ENCODE data around the gene ADAM8. TPM values are rescaled to one million over a fixed set of nuclear protein-coding genes. Genes with fewer than 3 reads are reported as not detected.
A peak's percentile ranks its signal among the peaks of the same experiment; 100 is the strongest.

The ADAM8 gene
- total and polyA plus RNA-seq, 2 of the 4 experiments (the other 2 are of a cell fraction): under 0.01 to 0.74 TPM

DNA sequence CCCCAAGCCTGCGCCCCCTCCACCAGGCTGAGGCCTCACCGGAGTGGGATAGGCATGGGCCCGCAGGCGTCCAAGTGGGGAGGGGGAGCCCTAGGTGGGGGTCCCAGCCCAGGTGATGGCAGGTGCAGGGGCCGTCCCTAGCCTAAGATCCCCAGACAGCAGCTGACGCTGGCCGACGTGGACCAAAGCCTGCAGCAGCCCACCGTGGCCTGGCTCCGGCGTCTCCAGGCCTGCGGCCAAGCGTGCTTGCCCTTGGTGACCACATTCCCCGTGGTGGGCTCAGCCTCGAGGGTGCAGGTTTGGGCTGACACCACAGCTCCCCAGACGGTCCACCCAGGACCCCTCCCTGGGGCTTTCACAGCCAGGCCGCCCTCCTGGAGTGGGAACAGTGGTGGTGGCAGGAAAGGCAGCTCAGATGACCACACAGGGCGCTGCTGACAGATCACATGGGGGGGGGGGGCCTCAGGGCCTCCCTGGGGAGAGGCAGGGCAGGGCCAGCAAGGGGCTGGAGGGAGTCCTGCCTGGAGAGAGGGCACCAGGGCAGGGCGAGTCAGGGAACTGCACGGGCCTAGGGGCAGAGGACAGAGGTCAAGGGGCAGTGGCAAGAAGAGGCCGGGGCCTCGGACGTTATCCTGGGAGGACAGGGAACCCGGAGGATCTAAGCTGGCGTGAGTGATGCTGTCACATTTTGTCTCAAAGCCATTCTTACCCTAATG is 767 bp upstream of the ADAM8 start:
- Histone ChIP-seq H3K9ac (ENCODE audit: low read depth, low read length) (no peak overlapping the region), H3K27ac (ENCODE audit: insufficient read depth, low read length) (no peak overlapping the region), H3K4me2 (ENCODE audit: low read depth, low read length) (no peak overlapping the region), H3K56ac (ENCODE audit: extremely low read depth, insufficient read depth, low read length) (no peak overlapping the region), H3K9me1 (ENCODE audit: insufficient read depth, low read length) (0 out of 2 replicates have a peak, but pooled peaks cover 4% of the 10 kb centered on the region), H2AFZ (replicated peaks; ENCODE audit: low read length, poor library complexity) (peak overlapping the region; percentile 11), H2BK15ac (ENCODE audit: low read depth, low read length) (no peak overlapping the region), H2BK20ac (ENCODE audit: low read depth, low read length) (no peak overlapping the region), H4K8ac (ENCODE audit: low read depth in 2 of 2, low read length in 2 of 2) (no peak overlapping the region), H4K20me1 (ENCODE audit: insufficient read depth, low read length) (peaks cover 7% of the 10 kb centered on the region; the same call in 1 of the 2 replicates), H3K18ac (ENCODE audit: low read depth, low read length) (no peak overlapping the region), H3K4me1 (ENCODE audit: control insufficient read depth, insufficient read depth, low read length) (peaks cover 10% of the 10 kb centered on the region), H3K79me1 (ENCODE audit: low read depth in 1 of 2, low read length in 2 of 2) (peaks cover 0 to 3% of the 10 kb centered on the region in 2 experiments; a peak in 1 of 4 replicates), H2BK5ac (ENCODE audit: low read depth, low read length, poor library complexity, severe bottlenecking) (no peak overlapping the region), H3K14ac (replicated peaks; ENCODE audit: low read depth, low read length) (no peak overlapping the region), H2AK5ac (ENCODE audit: low read depth, low read length) (0 out of 2 replicates have a peak overlapping the region, but pooled peaks have one; percentile 9), H3K23ac (ENCODE audit: low read depth, low read length) (no peak overlapping the region), H2AK9ac (replicated peaks; ENCODE audit: low read depth, low read length, poor library complexity) (no peak overlapping the region), H3K9me3 (ENCODE audit: control insufficient read depth, insufficient read depth, low read length) (no peaks in the 10 kb centered on the region), H4K91ac (ENCODE audit: insufficient read depth, low read depth, low read length) (no peak overlapping the region), H3K36me3 (ENCODE audit: control insufficient read depth, insufficient read depth, low read length) (peaks cover 27% of the 10 kb centered on the region), H2BK120ac (ENCODE audit: low read depth, low read length) (no peak overlapping the region), H3K4ac (ENCODE audit: low read depth, low read length) (no peak overlapping the region), H3K27me3 (ENCODE audit: control insufficient read depth, insufficient read depth, low read length) (peaks cover 9% of the 10 kb centered on the region), H3K4me3 (ENCODE audit: insufficient read depth, low read depth, low read length) (no peak overlapping the region), H4K5ac (ENCODE audit: low read depth, low read length) (no peak overlapping the region)
- dilution Hi-C loops (cut with HindIII; ENCODE audit: low sequenced_read_pairs, unreplicated experiment): no loop called here
- in situ Hi-C loops (cut with MboI; ENCODE audit: low sequenced_read_pairs): no loop called here
- no peak for ATAC-seq (ENCODE audit: low read depth)
- WGBS, 2 experiments (ENCODE audit: extremely low coverage in 2 of 2, insufficient read length in 1 of 2): 69% methylated on average over 16 of the region's 25 CpGs; no CpG with 5 or more reads in 1 of the 2 experiments
- BruUV-seq (replicated peaks): no TSS peak
- POLR2A ChIA-PET (ENCODE audit: unreplicated experiment): no interaction called here
- CTCF ChIA-PET: no interaction called here
- DNase-seq: no peak
- intact Hi-C loops (cut with micrococcal nuclease): no loop called here
- no peak for TF ChIP-seq FOS (IDR thresholded peaks at IDR 0.05; ENCODE audit: low read depth, low read length)
- no peak for TF ChIP-seq CHD1 (IDR thresholded peaks at IDR 0.05; ENCODE audit: low read depth, low read length)
- TF ChIP-seq CEBPB (IDR thresholded peaks at IDR 0.05; ENCODE audit: low read depth, low read length): no peak
- no peak for TF ChIP-seq RCOR1 (IDR thresholded peaks at IDR 0.05; ENCODE audit: insufficient replicate concordance, low read length)
- TF ChIP-seq RAD21 (IDR thresholded peaks at IDR 0.05; ENCODE audit: low read length): no peak
- TF ChIP-seq MXI1 (IDR thresholded peaks at IDR 0.05; ENCODE audit: borderline replicate concordance, low read depth, low read length): no peak
- TF ChIP-seq BHLHE40 (IDR thresholded peaks at IDR 0.05; ENCODE audit: low read depth, low read length): no peak
- TF ChIP-seq RFX5 (IDR thresholded peaks at IDR 0.05; ENCODE audit: low read depth, low read length): no peak
- TF ChIP-seq, protein P1, sequence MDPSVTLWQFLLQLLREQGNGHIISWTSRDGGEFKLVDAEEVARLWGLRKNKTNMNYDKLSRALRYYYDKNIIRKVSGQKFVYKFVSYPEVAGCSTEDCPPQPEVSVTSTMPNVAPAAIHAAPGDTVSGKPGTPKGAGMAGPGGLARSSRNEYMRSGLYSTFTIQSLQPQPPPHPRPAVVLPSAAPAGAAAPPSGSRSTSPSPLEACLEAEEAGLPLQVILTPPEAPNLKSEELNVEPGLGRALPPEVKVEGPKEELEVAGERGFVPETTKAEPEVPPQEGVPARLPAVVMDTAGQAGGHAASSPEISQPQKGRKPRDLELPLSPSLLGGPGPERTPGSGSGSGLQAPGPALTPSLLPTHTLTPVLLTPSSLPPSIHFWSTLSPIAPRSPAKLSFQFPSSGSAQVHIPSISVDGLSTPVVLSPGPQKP (IDR thresholded peaks at IDR 0.05; ENCODE audit: borderline replicate concordance, low read depth, low read length): no peak
- no peak for TF ChIP-seq MAZ (IDR thresholded peaks at IDR 0.05; ENCODE audit: borderline replicate concordance, low read depth, low read length)
- no peak for TF ChIP-seq SMC3 (IDR thresholded peaks at IDR 0.05; ENCODE audit: low read depth, low read length)
- TF ChIP-seq, protein P2, sequence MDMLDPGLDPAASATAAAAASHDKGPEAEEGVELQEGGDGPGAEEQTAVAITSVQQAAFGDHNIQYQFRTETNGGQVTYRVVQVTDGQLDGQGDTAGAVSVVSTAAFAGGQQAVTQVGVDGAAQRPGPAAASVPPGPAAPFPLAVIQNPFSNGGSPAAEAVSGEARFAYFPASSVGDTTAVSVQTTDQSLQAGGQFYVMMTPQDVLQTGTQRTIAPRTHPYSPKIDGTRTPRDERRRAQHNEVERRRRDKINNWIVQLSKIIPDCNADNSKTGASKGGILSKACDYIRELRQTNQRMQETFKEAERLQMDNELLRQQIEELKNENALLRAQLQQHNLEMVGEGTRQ (IDR thresholded peaks at IDR 0.05; ENCODE audit: low read depth, low read length): no peak
- no peak for TF ChIP-seq MAFK (IDR thresholded peaks at IDR 0.05; ENCODE audit: low read depth, low read length)
- TF ChIP-seq, protein P3, sequence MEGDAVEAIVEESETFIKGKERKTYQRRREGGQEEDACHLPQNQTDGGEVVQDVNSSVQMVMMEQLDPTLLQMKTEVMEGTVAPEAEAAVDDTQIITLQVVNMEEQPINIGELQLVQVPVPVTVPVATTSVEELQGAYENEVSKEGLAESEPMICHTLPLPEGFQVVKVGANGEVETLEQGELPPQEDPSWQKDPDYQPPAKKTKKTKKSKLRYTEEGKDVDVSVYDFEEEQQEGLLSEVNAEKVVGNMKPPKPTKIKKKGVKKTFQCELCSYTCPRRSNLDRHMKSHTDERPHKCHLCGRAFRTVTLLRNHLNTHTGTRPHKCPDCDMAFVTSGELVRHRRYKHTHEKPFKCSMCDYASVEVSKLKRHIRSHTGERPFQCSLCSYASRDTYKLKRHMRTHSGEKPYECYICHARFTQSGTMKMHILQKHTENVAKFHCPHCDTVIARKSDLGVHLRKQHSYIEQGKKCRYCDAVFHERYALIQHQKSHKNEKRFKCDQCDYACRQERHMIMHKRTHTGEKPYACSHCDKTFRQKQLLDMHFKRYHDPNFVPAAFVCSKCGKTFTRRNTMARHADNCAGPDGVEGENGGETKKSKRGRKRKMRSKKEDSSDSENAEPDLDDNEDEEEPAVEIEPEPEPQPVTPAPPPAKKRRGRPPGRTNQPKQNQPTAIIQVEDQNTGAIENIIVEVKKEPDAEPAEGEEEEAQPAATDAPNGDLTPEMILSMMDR (conservative IDR thresholded peaks at IDR 0.05; ENCODE audit: low read depth, low read length): no peak
- TF ChIP-seq POLR2A (IDR thresholded peaks at IDR 0.05; ENCODE audit: low read depth, low read length): no peak
- TF ChIP-seq NFE2L2 (IDR thresholded peaks at IDR 0.05; ENCODE audit: low read depth, low read length): no peak
